GM12892 (cell line): Measurements from ENCODE around the gene FAM83F.

Experiments used
- DNase-seq: peaks from one replicate; pipeline ENCODE4 v3.0.0; 2011; ENCODE audit not compliant: insufficient read length
- FAIRE-seq: peaks from 2 replicates; lab custom pipeline; 2011; peaks lifted over from hg19 to GRCh38; lab: Jason Lieb, UNC
- POLR2A ChIP-seq: IDR thresholded peaks from 2 replicates; pipeline ENCODE4 v1.6.1; 2011; ENCODE audit warnings: low read depth, low read length, control low read depth
- POLR2AphosphoS5 ChIP-seq: IDR thresholded peaks from 2 replicates; pipeline ENCODE4 v1.6.1; 2011; ENCODE audit warnings: low read depth, low read length, control low read depth
- TAF1 ChIP-seq: IDR thresholded peaks from 2 replicates; pipeline ENCODE4 v1.6.1; 2011; ENCODE audit warnings: low read depth, mild to moderate bottlenecking, control low read depth, low read length, borderline replicate concordance

Gene FAM83F

DNA sequence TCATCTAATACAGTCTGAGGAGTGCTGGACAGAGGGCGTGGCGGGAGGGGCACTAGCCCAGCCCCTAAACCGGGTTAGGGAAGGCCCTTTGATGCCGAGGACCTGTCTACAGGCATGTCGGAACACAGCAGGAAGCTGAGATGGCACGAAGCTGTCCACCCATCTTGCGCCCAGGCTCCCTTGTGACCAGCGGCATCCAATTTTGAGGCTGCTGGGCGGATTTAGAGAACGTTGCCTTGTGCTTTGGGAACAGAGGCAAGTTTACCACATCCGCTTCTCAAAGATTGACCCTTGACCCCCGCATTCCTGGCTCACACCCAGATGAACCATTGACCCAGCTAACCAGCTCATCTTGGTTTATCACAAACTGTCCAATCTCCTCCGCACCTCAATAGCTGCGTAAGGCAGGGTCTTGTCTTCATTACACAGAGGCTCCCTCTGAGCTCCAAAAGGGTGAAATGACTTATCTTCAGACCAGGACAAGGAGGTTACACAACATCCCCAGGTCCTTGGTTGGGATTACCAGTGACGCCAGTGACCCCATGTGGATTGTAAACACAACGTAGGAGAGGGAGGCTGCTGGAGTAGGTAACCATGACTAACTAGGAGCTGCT lies 4.5 kb downstream of the FAM83F start:
- TF ChIP-seq POLR2AphosphoS5, result no peak
- TF ChIP-seq TAF1, result no peak
- TF ChIP-seq POLR2A, result no peak
- DNase-seq (no peak), FAIRE-seq (no peak)

GRCh38 chr22:40000171-40000570 lies 5.4 kb downstream of the FAM83F start:
- DNase-seq (no peak), FAIRE-seq (no peak)
- TF ChIP-seq POLR2AphosphoS5 (no peak), POLR2A (no peak), TAF1 (no peak)

DNA sequence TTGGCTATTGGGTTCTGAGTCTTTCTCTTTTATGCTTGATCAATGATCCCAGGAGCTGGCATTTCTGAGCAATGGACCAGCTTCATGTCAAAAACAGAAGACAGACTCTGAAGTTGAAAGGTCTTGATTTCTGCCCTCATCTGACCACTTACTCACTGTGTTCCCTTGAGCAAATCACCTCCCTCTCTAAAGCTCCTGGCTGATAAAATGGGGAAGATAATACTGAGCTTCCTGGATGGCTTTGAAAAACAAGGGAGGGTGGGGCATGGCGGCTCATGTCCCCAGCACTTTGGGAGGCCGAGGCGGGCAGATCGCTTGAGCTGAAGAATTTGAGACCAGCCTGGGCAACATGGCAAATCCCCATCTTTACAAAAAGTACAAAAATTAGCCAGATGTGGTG lies 6.4 kb downstream of the FAM83F start:
- TF ChIP-seq TAF1, result no peak
- no peak for TF ChIP-seq POLR2A
- TF ChIP-seq POLR2AphosphoS5, result no peak
- FAIRE-seq (no peak), DNase-seq (no peak)

DNA sequence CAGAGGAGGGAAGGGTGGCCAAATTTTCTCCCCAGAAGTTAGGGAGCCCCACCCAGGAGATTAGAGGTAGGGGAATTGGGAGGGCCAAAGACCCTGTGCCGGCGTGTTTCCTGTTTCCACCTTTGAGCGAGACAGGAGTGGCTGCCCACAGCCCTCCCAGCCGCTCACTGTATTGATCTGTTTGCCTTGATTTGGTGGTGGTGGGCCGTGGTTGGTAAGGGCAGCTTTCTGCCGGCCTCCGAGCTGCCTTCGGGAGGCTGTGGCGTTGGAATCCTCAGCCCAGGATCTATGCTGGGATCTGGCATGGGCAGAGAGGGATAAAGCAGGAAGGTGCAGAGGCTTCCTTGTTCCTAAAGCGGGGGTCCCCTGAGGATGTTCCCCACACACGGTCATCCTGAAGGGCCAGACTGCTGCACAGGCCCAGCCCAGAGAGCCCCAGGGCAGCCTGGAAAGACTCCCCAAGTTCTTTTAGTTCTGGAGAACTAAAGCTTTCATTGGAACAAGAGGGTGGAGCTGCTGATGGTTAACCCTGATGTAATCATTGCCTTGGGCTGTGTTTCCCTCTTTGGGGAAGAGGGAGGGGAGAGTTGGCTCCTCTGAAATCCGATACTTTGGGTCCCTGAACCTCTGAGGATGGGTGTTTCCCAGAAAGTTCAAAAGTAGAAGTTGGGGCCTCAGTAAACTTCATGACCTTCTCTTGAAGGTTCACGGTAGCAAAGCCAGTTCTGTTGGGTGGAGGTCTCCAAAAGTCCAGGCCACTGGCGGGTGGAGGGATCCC lies 7.2 kb downstream of the FAM83F start:
- TF ChIP-seq POLR2AphosphoS5, result no peak
- TF ChIP-seq POLR2A, result no peak
- no peak for TF ChIP-seq TAF1
- FAIRE-seq (no peak), DNase-seq (no peak)

DNA sequence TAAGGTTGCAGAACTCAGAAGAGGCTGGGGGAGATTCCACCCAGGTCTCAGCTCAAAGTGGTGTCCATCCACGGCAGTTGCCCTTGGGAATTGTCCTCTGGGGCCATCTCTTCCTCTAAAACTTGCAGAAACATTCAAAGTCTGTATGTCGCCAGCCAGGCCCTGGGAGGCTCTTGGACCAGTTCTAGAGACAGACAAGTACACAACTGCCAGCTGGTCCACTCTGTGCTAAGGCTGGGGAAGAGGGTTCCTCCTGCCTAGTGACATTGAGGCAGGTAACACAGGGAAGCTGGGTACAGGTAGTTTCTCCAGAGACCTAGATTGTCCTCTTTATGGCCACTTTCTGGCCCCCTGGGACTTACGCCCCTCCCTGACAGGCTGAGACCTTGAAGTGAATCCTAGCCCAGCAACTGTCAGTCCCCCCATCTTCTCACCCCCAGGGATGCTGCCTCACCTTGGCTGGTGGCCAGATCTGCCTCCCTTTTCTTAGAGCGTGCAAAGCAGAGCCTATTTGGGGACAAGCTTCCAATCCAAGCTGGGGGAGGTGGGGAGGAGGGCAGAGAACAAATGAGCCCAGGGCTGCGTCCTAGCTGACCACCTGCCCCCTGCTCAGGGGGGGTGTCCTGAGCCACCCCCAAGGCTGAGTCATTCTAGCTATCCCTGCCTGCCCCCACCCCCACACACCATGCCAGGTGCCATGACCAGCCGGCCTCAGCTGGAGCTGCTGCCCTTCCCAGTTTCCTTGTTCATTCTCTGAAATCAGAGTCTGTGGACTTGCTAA lies 8.4 kb downstream of the FAM83F start:
- FAIRE-seq, result no peak
- DNase-seq, result no peak
- TF ChIP-seq POLR2AphosphoS5 (no peak), POLR2A (no peak), TAF1 (no peak)

DNA sequence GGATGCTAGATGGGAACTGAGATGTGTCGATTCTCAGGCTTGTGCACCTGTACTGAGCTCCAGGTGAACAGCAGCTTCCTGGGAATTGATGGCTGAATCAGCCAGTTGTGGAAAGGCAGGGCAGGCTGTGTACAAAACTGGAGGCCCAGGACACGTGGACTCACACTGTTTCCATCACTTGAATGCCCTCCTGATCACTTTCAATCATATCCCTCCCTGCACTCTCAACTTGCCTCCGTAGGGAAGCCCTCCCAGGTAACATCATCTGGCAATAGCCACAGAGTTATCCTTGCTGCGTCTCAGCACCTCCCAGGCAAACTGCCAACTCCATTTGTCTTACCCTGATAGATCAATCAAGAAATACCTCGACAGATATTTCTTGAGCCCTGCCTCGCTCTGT lies 10.1 kb downstream of the FAM83F start:
- DNase-seq (no peak), FAIRE-seq (no peak)
- TF ChIP-seq POLR2A (no peak), POLR2AphosphoS5 (no peak)

- FAIRE-seq (no peak), DNase-seq (no peak)
- TF ChIP-seq POLR2A (no peak), POLR2AphosphoS5 (no peak), TAF1 (no peak)
Measured at GRCh38 chr22:40006641-40007040, 11.9 kb downstream of the FAM83F start.

GRCh38 chr22:40007853-40008710 lies 13.3 kb downstream of the FAM83F start:
- FAIRE-seq, result no peak
- no peak for DNase-seq
- no peak for TF ChIP-seq TAF1
- TF ChIP-seq POLR2AphosphoS5, result no peak

DNA sequence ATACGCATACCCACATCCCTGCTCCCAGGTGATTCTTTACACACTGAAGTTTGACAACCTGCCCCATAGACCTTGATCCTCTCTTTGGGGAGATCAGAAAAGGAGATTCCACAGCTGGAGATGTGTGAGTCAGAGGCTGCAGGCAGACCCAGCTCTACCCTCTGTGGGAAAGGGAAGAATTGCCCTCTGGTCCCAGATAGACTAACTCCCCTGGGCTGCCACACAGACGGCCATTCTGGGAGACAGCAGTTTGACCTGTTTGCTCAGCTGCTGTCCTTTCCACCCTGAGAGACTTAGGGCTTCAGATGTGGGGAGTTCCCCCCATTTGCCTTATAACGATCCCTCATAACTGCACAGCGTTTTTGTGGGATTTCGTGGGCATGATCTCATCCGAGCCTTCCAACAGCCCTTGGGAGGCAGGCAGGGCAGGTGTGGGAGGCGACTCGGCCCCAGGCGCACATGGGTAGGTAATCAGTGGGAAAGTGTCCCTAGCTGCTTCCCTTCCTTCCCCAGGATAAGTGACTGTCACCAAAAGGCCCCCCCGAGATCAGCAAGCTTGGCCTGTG lies 14.1 kb downstream of the FAM83F start:
- TF ChIP-seq POLR2AphosphoS5 (no peak), TAF1 (no peak), POLR2A (no peak)
- no peak for DNase-seq
- FAIRE-seq, result no peak

GRCh38 chr22:40009292-40009774 lies 14.6 kb downstream of the FAM83F start:
- DNase-seq, result no peak
- FAIRE-seq, result no peak
- no peak for TF ChIP-seq POLR2AphosphoS5
- no peak for TF ChIP-seq TAF1
- TF ChIP-seq POLR2A, result no peak
